ENCODE results near the gene FKBP7.
"Not testable (repeated sequence)": the region's sequence is repeated elsewhere in the genome, so short reads cannot be mapped to it uniquely, and the experiment has no call there.

- not testable (repeated sequence) for TF ChIP-seq CTCF, POLR2A (IDR thresholded peaks at IDR 0.05)
Observed at GRCh38 chr2:178525460-178525859, 47.1 kb upstream of the FKBP7 start.

All from ovary (tissue), 3 donors.